Measurements from ENCODE around the gene ESRRG. TPM values are rescaled to one million over a fixed set of nuclear protein-coding genes. Genes with fewer than 3 reads are reported as not detected.

Gene ESRRG
- total and polyA plus RNA-seq, 10 donors = 0.29 to 11.9 (median 2.2) TPM

DNA sequence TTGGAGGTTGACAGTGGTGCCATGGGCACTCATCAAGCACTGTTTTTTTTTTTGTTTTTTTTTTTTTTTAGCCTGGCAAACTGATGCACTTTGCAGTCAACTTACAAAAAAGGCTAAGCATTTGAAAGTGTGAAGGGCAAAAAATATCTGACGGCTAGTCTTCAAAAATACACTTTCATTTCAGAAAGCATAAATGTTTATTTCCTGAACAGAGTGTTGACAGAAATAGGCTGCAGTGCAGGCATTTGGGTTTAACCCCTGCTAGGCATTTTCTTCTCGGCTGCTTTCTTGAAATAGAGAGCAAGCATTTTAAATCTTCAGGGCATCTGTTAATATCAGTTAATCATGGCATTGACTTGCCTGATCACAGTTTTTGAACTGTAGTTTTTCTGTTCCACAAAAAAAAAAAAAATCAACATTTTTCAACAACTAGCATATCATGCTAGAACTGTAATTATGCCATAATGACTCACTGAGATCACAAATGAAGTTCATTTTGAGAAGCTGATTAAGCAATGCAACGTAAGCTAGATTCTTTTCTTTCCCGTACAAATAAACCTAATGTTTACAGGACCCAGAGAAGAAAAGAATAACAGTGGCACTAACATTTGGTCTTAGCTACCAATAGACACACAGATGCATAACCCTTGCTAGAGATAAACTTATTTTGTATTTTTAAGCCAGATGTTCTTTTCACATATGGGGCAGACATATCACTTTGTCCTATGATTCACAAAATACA lies 199.6 kb downstream of the ESRRG start:
- WGBS, 5 donors = 46 to 63% (median 59%) methylated on average over 4 of the region's 4 CpGs
- DNase-seq = no peak
- intact Hi-C loops (cut with DNase I; ENCODE audit: low total_unique reads) = no loop called here
- no peak overlapping the region for H3K4me3 ChIP-seq
- TF ChIP-seq, protein P1, sequence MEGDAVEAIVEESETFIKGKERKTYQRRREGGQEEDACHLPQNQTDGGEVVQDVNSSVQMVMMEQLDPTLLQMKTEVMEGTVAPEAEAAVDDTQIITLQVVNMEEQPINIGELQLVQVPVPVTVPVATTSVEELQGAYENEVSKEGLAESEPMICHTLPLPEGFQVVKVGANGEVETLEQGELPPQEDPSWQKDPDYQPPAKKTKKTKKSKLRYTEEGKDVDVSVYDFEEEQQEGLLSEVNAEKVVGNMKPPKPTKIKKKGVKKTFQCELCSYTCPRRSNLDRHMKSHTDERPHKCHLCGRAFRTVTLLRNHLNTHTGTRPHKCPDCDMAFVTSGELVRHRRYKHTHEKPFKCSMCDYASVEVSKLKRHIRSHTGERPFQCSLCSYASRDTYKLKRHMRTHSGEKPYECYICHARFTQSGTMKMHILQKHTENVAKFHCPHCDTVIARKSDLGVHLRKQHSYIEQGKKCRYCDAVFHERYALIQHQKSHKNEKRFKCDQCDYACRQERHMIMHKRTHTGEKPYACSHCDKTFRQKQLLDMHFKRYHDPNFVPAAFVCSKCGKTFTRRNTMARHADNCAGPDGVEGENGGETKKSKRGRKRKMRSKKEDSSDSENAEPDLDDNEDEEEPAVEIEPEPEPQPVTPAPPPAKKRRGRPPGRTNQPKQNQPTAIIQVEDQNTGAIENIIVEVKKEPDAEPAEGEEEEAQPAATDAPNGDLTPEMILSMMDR (IDR thresholded peaks at IDR 0.05 in 8 of 11, conservative IDR thresholded peaks at IDR 0.05 in 3 of 11) = no peak
- TF ChIP-seq POLR2AphosphoS5 (IDR thresholded peaks at IDR 0.05) (no peak), POLR2A (IDR thresholded peaks at IDR 0.05) (no peak)
- no peaks in the 10 kb centered on the region for H3K36me3 ChIP-seq
- H3K27ac ChIP-seq = no peak overlapping the region
- H3K27me3 ChIP-seq (replicated peaks in 1 of 7) = no peaks in the 10 kb centered on the region
- H3K9me3 ChIP-seq = peaks cover 0 to 6% (median 0%) of the 10 kb centered on the region in 8 donors
- H3K4me1 ChIP-seq = peaks cover 0 to 15% (median 0%) of the 10 kb centered on the region in 6 donors

DNA sequence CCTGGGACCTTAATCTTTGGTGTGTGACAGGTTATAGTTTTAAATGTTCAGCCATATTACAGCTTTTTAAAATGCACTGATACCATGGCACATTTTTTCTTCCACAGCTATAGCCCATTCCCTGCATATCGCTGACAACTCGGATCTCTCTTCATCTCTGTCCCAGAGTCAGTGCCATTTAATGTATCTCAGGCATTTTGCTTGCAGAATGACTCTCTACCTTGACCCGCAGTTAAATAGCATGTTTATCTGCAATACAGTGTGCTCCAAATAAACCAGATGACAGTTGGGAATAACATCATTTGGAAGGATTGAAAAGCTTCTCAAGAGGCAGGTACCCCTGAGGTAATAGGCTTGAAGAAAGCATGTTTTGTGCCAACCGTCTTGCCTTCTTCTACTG lies 200.2 kb downstream of the ESRRG start:
- intact Hi-C loops (cut with DNase I; ENCODE audit: low total_unique reads) = no loop called here
- TF ChIP-seq, protein P1 (IDR thresholded peaks at IDR 0.05 in 8 of 11, conservative IDR thresholded peaks at IDR 0.05 in 3 of 11) = no peak
- TF ChIP-seq POLR2AphosphoS5 (IDR thresholded peaks at IDR 0.05) (no peak), POLR2A (IDR thresholded peaks at IDR 0.05) (no peak)
- DNase-seq = no peak
- H3K4me1 ChIP-seq = peaks cover 0 to 11% (median 0%) of the 10 kb centered on the region in 6 donors
- peaks cover 0 to 6% (median 0%) of the 10 kb centered on the region in 8 donors for H3K9me3 ChIP-seq
- H3K27me3 ChIP-seq (replicated peaks in 1 of 7) = no peaks in the 10 kb centered on the region
- no peak overlapping the region for H3K4me3 ChIP-seq
- no peaks in the 10 kb centered on the region for H3K36me3 ChIP-seq
- no peak overlapping the region for H3K27ac ChIP-seq
- 66 to 87% (median 76%) methylated on average over 4 of the region's 4 CpGs for WGBS, 5 donors

DNA sequence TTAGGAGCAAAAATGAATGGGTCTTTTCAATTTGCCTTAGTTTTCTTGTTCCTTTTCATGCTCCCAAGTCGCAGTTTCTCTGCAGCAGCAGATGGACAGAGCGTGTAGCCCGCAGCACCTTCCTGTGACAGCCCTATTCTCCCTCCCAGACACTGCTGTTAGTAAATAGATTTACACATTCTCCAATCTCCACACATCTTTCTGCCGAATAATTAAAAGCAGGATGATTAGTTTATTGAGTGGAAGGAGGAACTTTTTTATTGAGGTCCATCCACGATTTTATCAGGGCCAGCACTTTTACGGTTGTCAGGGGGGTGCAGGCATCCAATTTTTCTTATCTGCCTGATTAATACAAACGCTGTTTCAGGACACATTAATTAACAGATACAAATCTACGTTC lies 201.8 kb downstream of the ESRRG start:
- Histone ChIP-seq H3K4me3 (no peak overlapping the region), H3K27me3 (replicated peaks in 1 of 7) (no peaks in the 10 kb centered on the region), H3K36me3 (no peaks in the 10 kb centered on the region), H3K4me1 (peaks cover 0 to 11% (median 0%) of the 10 kb centered on the region in 6 donors), H3K27ac (no peak overlapping the region), H3K9me3 (peaks cover 0 to 4% (median 0%) of the 10 kb centered on the region in 8 donors)
- TF ChIP-seq POLR2AphosphoS5 (IDR thresholded peaks at IDR 0.05) (no peak), POLR2A (IDR thresholded peaks at IDR 0.05) (no peak)
- TF ChIP-seq, protein P1 (IDR thresholded peaks at IDR 0.05 in 8 of 11, conservative IDR thresholded peaks at IDR 0.05 in 3 of 11) = no peak
- no peak for DNase-seq
- intact Hi-C loops (cut with DNase I; ENCODE audit: low total_unique reads) = no loop called here
- WGBS, 5 donors = 79 to 85% (median 83%) methylated on average over 8 of the region's 8 CpGs

DNA sequence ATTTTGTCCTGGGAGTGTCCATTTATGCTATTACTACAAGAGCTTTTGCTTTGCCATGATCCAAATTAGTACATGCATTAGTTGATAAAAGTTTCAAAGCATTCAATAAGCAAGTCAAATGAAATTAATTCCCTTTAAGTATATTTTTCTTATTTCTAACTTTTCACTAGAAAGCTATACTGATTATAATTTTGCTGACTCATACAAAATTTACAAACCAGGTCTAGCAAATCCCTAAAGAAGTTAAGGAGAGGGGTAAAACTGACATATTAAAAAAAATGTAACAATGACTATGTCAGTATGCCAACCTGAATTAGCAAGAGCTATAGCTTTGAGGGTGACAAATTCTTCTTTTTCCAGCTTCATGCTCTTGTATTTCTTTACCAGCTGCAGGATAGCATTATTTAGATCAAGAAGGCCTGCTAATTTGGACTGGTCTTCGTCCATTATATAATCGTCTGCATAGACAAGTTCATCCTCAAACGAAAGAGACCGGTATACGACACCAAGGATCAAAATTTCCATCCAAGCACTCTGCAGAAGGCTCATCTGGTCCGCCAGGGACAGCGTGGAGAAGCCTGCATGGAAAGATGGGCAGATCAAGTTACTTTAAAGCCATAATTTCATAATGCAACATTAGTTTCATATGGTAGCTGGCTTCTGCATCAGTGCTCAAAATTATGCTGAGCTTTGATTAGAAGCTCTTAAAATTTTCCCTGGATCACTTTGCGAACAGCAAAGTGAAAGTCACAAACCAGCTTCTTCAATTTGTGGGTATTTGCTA lies 204.2 kb downstream of the ESRRG start:
- TF ChIP-seq, protein P1 (IDR thresholded peaks at IDR 0.05 in 8 of 11, conservative IDR thresholded peaks at IDR 0.05 in 3 of 11) = no peak
- TF ChIP-seq POLR2AphosphoS5 (IDR thresholded peaks at IDR 0.05) = no peak
- TF ChIP-seq POLR2A (IDR thresholded peaks at IDR 0.05) = no peak
- DNase-seq = no peak
- intact Hi-C loops (cut with DNase I; ENCODE audit: low total_unique reads) = no loop called here
- Histone ChIP-seq H3K36me3 (no peaks in the 10 kb centered on the region), H3K27ac (no peak overlapping the region), H3K4me1 (peaks cover 0 to 11% (median 0%) of the 10 kb centered on the region in 6 donors), H3K27me3 (replicated peaks in 1 of 7) (no peaks in the 10 kb centered on the region), H3K4me3 (no peak overlapping the region), H3K9me3 (no peaks in the 10 kb centered on the region)
- 78 to 89% (median 84%) methylated on average over 8 of the region's 8 CpGs for WGBS, 5 donors
